ENCODE results near the gene TNNC2.
"Not testable (repeated sequence)": the region's sequence is repeated elsewhere in the genome, so short reads cannot be mapped to it uniquely, and the experiment has no call there.

The TNNC2 gene

GRCh38 chr20:45819466-45819865 is 7.6 kb downstream of the TNNC2 start:
- DNase-seq: no peak

DNA sequence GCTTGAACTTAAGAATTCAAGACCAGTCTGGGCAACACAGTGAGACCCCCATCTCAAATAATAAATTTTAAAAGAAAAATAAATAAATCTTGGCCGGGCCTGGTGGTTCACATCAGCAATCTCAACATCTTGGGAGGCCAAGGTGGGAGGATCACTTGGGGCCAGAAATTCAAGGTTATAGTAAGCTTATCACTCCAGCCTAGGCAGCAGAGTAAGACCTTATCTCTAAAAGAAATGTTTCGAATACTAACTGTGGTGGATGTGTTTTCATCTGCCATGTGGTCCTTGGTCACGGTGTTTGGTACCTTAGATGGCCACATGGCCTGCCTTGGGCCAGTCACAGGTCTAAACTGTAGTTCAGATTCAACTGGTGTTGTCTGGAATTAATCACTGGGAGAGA is 8.9 kb downstream of the TNNC2 start:
- DNase-seq: no peak

DNA sequence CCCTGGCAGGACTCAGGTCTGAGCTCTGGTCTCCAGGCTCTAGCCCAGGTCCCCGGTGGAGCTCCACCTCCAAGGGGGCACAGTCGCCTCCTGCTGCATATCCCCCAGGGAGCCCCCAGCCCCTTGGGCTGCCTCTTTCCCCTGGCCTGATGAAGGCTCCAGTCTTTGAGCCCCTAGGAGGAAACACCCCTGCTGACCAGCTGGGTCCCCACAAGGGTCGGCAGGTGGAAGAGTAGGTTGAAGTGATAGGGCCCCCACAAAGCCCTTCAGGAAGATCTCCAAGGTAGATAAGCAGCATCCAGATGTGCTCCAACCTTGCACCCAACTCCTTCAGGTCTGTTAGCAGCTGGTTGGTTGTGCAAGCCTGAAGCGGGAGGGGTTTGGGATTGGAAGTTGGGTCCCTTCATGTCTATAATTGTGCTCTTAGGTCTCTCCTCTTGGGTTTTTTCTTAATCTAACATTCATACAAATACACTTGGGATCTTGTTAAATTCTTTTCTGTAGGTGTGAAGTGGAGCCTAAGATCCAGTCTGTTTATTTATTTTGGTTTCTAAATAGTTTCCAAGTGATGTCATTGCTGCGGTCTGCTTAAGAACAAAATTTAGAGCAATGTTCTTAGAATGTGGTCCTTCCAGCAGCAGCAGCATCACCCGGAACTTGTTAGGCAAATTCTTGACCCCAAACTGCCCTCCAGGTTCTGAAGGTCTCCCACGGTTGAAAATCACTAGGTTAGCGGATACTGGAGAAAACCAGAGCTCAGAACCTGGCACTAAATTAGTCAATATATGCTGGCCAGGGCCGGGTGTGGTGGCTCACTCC is 9.5 kb downstream of the TNNC2 start:
- peak; percentile 68 for DNase-seq

DNA sequence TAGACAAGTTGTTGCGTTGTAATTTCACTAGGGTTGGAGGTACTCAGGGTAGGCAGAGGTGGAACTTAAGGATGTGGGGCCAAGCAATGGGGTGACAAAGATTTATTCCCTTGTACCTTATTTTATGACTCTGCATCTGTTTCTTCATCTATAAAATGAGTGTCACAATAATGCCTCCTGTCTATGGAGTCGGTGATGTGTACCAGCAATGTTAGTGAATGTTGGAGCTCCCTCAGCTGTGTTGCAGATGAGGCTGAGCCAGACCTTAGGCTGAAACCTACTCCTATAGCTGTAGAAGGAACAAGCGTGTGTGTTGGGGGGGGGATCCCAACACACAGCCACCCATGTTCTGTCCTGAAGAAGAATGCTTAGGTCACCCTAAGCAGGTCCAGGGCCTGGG is 10.2 kb downstream of the TNNC2 start:
- no peak for DNase-seq

- DNase-seq: no peak
Observed at GRCh38 chr20:45814314-45814713, 12.8 kb downstream of the TNNC2 start.

DNA sequence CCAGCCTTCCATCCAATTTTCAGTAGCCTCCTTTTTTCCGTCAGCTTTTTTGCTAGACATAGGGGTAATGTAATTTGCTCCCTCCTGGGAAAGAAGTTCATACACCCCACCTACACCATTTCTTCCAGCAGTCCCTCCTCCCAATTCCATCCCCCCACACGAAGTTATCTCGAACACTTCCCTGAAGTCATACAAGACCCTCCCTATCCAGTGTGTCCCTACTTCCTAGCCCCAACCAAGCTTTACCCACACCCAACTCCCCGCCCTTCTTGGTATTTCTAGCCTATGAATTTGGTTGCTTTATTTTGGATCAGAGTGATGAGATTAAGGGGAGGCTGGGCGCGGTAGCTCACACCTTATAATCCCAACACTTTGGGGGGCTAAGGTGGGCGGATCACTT is 13.6 kb downstream of the TNNC2 start:
- DNase-seq: no peak

DNA sequence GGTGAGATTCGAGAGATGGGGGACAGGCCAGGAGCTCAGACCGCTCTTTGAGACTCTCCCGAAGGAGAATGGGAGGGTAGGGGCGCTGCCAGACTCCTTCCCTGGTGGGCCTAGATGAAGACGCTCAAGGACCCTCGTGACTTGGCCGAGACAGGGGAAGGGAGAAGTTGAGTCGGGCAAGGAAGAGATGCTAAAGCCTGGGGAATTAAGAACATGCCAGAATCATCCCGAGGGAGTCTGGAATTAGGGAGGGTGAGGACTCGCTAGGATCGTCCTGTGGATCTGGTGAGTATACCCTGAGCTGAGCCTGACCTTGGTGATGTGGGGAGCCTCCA is 14.1 kb downstream of the TNNC2 start:
- DNase-seq: no peak

GRCh38 chr20:45812157-45813005 is 14.7 kb downstream of the TNNC2 start, which contains the start of gene UBE2C:
UBE2C (plus strand) TSS chr20:45812644; CDS start chr20:45812696, 52 bp downstream.
- peak; percentile 100 for DNase-seq

DNA sequence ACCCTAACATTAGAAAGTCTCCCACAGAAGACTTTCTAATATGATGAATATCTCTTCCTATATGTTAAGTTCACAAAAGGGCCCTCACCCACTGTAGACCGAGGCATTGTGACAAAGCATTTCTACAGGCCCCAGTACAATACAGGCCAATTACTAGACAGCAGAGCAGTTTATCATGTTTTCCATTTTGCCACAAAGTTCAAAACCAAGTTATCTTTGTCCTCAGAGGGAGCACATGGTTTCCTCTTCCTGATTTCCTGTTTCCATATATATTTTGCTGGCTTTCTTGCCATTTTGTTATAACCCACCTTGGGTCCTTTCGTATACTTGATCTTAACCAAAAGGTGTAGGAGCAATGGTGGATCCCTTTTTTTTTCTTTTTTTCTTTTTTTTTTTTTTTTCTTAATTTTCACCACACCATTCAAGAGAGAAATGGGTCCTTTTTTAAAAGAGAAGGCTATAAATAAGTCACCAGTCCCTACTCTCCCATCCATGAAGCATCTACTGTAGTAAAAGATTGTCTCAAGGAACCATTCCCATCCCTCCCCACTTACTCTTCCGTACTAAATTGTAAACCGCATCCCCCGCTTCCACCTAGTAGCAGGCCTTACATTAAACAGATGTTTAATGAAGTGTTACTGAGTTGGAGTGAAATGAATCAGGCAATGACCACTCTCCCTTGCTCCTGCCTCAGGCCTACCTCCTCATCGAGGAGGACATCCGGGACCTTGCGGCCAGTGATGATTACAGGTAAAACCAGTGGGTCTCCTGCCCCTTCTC is 16.7 kb downstream of the TNNC2 start:
- no peak for DNase-seq

GRCh38 chr20:45801851-45802250 is 25.3 kb downstream of the TNNC2 start:
- no peak for DNase-seq

DNA sequence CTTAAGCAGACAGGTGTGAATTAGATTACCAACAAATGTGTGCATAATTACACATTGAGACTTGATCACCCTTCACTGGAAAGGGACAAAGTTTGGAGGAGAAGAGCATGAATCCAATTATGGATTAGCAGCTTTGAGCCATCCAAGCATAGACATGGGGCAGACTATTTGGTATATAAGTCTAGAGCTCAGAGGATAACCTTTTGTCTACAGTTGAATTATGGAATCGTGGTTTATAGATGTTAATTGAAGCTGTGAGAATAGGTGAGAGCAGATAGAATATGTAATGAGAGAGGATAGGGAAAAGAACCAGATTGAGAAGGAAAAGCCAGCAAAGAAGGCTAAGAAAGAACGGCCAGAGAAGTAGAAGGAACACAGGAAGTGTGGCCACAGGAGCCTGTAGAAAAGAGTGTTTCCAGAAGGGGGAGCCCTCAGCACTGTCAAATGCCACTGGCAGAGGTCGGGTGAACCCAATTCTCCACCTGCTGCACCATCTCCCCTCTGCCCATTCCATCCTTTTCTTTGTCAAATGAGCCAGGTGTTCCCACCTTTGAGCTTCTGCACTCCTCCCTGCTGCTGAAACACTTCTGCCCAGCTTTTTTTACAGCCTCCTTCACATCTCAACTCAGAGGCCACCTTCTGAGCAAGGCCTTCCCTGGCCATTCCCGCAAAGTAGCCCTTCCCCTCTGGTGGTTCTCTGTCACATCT is 28.0 kb downstream of the TNNC2 start:
- DNase-seq: peak; percentile 28

- not testable (repeated sequence) for DNase-seq
Observed at GRCh38 chr20:45797955-45798354, 29.2 kb downstream of the TNNC2 start.

GRCh38 chr20:45797510-45797909 is 29.6 kb downstream of the TNNC2 start:
- not testable (repeated sequence) for DNase-seq

DNA sequence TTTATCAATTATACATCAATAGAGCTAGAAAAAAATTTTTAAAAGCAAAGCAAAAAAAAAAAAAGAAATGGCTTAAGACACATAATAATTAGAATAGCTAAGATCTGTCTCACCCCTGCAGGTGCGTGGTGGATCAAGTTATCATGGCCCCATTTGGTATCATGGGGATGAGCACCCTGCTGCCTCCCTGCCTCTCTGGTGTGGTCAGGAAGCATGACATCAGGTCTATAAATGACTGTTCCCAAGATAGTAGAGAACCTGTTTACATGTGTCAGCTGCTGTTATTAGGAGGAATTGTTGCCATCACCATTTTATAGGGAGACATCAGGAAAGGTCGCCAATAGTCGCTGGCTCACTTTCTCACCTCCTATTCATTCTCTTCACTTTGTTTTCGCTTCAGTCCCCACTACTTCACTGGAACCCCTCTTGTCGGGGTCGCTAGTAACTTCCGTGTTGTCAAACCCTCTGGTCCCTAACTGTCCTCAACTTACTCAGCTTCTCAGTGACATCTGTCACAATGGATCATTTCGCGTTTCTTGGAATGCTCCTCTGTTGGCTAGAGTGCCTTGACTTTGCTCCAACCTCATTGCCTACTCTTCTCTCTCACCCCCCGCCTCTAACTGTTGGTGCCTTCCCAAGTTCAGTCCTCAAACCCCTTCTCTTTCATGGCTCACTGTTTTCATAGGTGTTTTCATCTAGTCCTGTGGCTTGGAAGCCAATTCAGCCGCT is 30.6 kb downstream of the TNNC2 start:
- no peak for DNase-seq

GRCh38 chr20:45792317-45793118 is 34.6 kb downstream of the TNNC2 start:
- DNase-seq: no peak

GRCh38 chr20:45788351-45788750 is 38.8 kb downstream of the TNNC2 start:
- DNase-seq: no peak

GRCh38 chr20:45783656-45784294 is 43.3 kb downstream of the TNNC2 start:
- no peak for DNase-seq

GRCh38 chr20:45782890-45783289 is 44.2 kb downstream of the TNNC2 start:
- no peak for DNase-seq

- peak; percentile 90 for DNase-seq
Observed at GRCh38 chr20:45781391-45781931, 45.7 kb downstream of the TNNC2 start.

- DNase-seq: no peak
Observed at GRCh38 chr20:45780159-45780558, 47.0 kb downstream of the TNNC2 start.
